Ascending aorta (tissue), 2 donors: Measurements from ENCODE around the gene CMIP. TPM values are rescaled to one million over a fixed set of nuclear protein-coding genes. Genes with fewer than 3 reads are reported as not detected.

ENCODE experiments used
- DNase-seq, 2 donors: peaks; one replicate each; pipeline ENCODE4 v3.0.0-alpha.2; 2019; ENCODE audit warnings: low spot score in 2 of 2
- H3K27ac ChIP-seq, 2 donors: fragments of 200-600 bp; sonication (generic); one replicate each; pipeline ENCODE4 v1.5.1; 2016 to 2017; ENCODE audit warnings: mild to moderate bottlenecking in 1 of 2
- H3K27me3 ChIP-seq: fragments of 200-600 bp; sonication (generic); one replicate; pipeline ENCODE4 v1.5.1; 2017
- H3K36me3 ChIP-seq, 2 donors: fragments of 200-600 bp; sonication (generic); one replicate each; pipeline ENCODE4 v1.5.1; 2016
- H3K4me1 ChIP-seq, 2 donors: fragments of 200-600 bp; sonication (generic); one replicate each; pipeline ENCODE4 v1.5.1; 2016 to 2017; ENCODE audit warnings: mild to moderate bottlenecking in 1 of 2
- H3K4me3 ChIP-seq, 2 donors: fragments of 200-600 bp; sonication (generic); one replicate each; pipeline ENCODE4 v1.5.1; 2016 to 2017; ENCODE audit warnings: mild to moderate bottlenecking in 1 of 2
- H3K9me3 ChIP-seq, 2 donors: fragments of 200-600 bp; sonication (generic); one replicate each; pipeline ENCODE4 v1.5.1; 2016
- intact Hi-C: fragments of 100-400 bp; cut with DNase I; formaldehyde crosslinking; loops from one replicate; pipeline ENCODE4 v1.15.1; 2023
- total RNA-seq: library from RNA; depleted of rRNA; stranded (reverse); fragments of >200 nt; gene quantifications from one replicate; pipeline ENCODE4 v1.1.0, GENCODE V29; 2016
- TF ChIP-seq, protein P1 (sequence below), 3 experiments: fragments of 200-600 bp in 2 of 3; fragments of 450-650 bp in 1 of 3; sonication (generic) in 2 of 3; IDR thresholded peaks; one replicate each; pipeline ENCODE4 v1.5.1; 2016 to 2019; ENCODE audit warnings: antibody characterized with exemption in 3 of 3, mild to moderate bottlenecking in 1 of 3, moderate library complexity in 1 of 3

CMIP gene
- total RNA-seq, 1 donor from 2014 or later, result 110 TPM

DNA sequence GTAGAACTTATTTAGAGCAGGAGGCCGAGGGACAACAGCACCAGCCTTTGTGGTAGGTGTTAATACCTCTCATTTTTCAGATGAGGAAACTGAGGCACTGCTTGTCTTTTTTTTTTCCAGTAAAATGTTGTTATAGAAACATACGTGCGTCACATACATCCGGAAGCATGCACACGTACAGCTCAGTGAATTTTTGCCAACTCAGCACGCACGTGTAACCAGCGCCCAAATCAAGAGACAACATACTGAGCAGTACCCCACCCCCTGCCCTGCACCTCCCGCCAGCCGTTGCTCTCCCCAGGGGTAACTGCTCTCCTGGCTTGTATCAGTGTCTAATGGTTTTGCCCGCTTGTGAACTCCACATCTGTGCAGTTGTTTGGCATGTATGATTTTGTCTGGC lies 92.0 kb downstream of the CMIP start:
- no peak overlapping the region for H3K27ac ChIP-seq
- H3K4me1 ChIP-seq, result no peaks in the 10 kb centered on the region
- intact Hi-C loops, result no loop called here
- no peaks in the 10 kb centered on the region for H3K27me3 ChIP-seq
- TF ChIP-seq, protein P1, sequence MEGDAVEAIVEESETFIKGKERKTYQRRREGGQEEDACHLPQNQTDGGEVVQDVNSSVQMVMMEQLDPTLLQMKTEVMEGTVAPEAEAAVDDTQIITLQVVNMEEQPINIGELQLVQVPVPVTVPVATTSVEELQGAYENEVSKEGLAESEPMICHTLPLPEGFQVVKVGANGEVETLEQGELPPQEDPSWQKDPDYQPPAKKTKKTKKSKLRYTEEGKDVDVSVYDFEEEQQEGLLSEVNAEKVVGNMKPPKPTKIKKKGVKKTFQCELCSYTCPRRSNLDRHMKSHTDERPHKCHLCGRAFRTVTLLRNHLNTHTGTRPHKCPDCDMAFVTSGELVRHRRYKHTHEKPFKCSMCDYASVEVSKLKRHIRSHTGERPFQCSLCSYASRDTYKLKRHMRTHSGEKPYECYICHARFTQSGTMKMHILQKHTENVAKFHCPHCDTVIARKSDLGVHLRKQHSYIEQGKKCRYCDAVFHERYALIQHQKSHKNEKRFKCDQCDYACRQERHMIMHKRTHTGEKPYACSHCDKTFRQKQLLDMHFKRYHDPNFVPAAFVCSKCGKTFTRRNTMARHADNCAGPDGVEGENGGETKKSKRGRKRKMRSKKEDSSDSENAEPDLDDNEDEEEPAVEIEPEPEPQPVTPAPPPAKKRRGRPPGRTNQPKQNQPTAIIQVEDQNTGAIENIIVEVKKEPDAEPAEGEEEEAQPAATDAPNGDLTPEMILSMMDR (IDR thresholded peaks at IDR 0.05), result no peak
- no peak for DNase-seq
- H3K36me3 ChIP-seq, result no peaks in the 10 kb centered on the region
- H3K9me3 ChIP-seq, result no peaks in the 10 kb centered on the region
- H3K4me3 ChIP-seq, result no peak overlapping the region

DNA sequence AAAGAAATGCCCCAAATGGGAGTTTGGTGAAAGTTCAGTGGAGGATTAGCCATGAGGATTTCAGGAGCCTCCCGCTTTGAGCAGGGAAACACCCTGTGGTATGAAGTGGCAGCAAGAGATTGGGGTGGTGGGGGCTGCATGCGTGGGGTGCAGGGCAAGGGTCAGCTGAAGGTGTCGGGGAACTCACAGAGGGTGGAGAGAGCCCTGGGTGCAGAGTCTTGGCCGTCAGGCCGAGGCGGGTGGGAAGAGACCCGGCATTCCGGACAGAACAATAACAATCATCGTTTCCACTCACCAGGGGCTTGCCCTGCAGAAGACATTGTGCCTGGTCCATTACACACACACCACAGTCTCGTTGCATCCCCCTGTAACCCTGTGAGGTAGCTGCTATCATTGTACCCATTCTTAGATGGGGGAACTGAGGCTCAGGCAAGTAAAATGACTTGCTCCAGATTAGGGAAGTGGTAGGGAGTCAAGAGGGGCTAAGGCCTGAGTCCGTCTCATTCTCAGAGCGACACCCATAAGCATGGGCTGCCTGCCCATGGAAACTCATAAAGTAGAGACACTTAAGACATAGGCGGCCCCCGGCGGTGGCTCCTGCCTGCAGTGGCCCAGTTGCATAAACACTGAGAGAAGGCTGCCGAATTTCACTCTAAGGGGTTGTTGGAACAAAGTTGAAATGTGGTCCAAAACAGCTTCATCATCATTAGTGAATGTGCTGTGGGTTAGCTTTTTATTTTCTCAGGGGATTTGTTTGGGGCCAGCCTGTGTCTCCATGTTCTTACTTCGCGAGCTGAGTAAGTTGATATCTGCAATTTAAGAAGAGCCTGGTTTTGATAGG lies 93.3 kb downstream of the CMIP start:
- H3K36me3 ChIP-seq, result no peaks in the 10 kb centered on the region
- H3K4me3 ChIP-seq, result no peak overlapping the region
- no peaks in the 10 kb centered on the region for H3K27me3 ChIP-seq
- intact Hi-C loops, result no loop called here
- DNase-seq, result no peak
- TF ChIP-seq, protein P1 (IDR thresholded peaks at IDR 0.05), result no peak
- H3K27ac ChIP-seq, result no peak overlapping the region
- no peaks in the 10 kb centered on the region for H3K4me1 ChIP-seq
- H3K9me3 ChIP-seq, result no peaks in the 10 kb centered on the region

DNA sequence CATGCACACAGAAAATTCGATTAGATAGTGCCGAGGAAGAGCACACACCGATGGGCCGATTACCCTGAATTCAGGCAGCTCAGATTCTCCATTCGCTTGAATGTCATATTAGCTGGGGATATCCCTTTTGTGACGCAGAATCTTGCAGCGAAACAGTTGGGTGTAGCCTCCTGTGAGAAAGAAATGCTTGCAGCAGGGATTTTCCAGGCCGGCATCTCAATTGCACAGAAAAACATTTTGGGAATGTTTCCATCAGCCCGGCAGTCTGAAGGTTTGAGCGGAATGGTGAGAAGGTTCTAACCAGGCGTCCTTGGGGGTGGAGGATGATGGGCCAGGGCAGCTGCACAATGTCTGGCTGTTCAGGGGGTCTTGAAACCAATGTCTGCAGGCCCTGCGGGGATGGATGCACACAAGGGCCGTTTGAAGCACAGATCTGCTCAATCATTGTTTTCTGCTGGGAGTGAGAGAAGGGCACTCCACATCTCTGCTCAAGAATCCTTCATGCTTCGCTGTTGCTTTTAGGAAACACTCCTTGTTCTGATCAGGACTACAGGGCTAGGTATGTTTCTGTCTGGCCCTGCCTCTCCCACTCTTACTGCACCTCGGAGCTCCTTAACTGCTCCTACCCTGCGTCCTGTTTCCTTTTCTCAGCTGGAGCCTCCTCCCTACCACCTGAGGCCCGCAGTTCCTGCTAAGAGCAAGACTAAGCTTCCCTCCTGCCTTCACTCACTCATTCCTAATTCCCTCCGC lies 94.6 kb downstream of the CMIP start:
- no peaks in the 10 kb centered on the region for H3K9me3 ChIP-seq
- TF ChIP-seq, protein P1 (IDR thresholded peaks at IDR 0.05), result no peak
- H3K27me3 ChIP-seq, result no peaks in the 10 kb centered on the region
- DNase-seq, result no peak
- H3K27ac ChIP-seq, result no peak overlapping the region
- intact Hi-C loops, result no loop called here
- no peak overlapping the region for H3K4me3 ChIP-seq
- no peaks in the 10 kb centered on the region for H3K36me3 ChIP-seq
- H3K4me1 ChIP-seq, result no peaks in the 10 kb centered on the region

DNA sequence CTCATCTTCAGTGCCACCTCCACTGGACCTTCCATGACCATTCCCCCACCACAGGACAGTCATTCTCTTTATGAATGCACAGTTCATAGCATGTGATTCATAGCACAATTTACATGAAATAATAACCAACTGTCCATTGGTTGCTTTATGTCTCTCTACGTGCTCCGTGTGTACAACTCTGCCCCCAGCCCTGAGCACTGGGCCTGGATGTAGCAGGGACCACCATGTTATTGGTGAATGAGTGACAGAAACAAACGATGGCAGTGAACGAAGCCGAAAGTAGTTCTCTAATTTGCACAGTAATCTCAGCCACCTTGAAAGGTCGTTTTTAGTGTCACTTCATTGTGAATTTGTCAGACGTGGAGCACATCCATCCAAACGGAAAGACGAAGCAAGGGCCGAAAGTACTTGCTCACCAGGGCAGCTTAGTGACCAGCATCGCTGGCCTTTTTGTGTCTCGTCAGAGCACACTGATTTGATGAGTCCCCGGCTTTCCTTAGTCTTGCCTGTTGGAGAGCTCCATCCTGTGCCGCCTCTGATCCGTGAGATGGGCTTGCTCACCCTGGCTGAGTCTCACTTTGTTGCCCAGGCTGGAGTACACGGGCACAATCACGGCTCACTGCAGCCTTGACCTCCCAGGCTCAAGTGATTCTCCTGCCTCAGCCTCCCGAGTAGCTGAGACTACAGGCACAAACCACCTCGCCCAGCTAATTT lies 95.3 kb downstream of the CMIP start:
- Histone ChIP-seq H3K4me1 (no peaks in the 10 kb centered on the region), H3K4me3 (no peak overlapping the region), H3K9me3 (no peaks in the 10 kb centered on the region), H3K27me3 (no peaks in the 10 kb centered on the region), H3K27ac (no peak overlapping the region), H3K36me3 (no peaks in the 10 kb centered on the region)
- intact Hi-C loops, result no loop called here
- TF ChIP-seq, protein P1 (IDR thresholded peaks at IDR 0.05), result no peak
- DNase-seq, result no peak

DNA sequence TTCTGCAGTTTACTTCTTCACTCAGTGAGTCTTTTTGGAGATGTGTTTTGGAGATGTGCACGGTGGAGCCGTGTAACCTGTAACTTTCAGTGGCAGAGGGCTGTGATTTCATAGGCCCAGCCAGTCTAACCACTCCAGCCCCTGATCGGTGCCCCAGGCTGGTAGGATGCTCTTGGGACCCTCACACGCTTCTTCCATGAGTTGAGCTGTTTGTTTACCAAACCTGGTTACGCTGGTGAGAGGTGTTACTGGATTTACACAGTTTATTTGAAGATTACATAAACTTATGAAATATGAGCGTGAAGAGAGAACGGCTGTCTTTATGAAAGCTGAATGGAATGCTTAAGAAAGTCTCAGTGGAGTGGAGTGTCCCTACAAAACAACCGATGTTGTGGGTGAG lies 96.7 kb downstream of the CMIP start:
- Histone ChIP-seq H3K36me3 (no peaks in the 10 kb centered on the region), H3K27me3 (no peaks in the 10 kb centered on the region), H3K4me1 (no peaks in the 10 kb centered on the region), H3K4me3 (no peak overlapping the region), H3K27ac (no peak overlapping the region), H3K9me3 (no peaks in the 10 kb centered on the region)
- no peak for DNase-seq
- TF ChIP-seq, protein P1 (IDR thresholded peaks at IDR 0.05), result no peak
- intact Hi-C loops, result no loop called here
